NCI-H524 (cell line): ENCODE data around the gene PLXNA2.

Experiments used
- DNase-seq, 2 experiments: peaks; one replicate each; lab custom pipeline; 2025; lab: John Stamatoyannopoulos, UW

Gene PLXNA2

DNA sequence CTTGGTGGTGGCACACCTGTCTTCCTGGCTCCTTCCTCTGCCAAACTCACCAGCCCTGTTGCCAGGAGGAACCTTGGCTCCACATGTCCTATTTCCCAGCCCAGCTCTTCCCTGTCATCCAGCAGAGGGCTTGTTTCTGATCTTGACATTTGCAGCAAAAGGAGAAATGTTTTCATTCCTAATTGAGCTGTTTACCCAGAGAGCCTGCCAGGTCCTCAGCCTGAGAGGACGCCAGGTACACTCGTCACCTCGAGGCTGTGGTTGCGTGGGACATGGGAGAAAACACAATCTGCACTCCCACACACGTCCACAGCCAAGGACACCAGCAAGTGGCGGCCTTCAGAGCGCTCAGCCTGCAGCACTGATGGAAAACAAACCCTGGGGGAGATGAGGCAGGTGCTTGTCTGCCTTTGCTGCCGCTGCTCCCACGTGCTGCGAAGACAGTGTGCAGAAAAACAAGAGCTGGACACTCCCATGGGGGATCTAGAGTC, 200.4 kb downstream of the PLXNA2 start:
- no peak for DNase-seq

DNA sequence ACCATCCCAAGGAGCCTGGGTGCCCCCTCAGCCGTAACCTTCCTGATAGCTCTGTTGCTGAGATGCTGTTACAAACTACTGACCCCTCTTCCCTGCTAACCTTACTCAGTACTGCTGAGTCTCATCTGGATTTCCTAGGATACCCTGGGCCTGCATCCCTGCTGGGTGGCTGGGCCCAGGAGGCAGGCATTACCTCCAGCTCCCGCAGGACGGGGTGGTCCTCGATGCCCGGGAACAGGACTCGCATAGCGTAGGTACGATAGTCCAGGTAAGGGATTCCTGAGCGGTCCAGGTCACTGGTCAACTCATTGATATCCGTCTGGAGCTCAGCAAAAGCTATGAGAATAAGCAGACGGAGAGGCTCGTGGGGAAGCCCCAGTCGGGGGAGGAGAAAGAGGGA, 201.3 kb downstream of the PLXNA2 start:
- no peak for DNase-seq

DNA sequence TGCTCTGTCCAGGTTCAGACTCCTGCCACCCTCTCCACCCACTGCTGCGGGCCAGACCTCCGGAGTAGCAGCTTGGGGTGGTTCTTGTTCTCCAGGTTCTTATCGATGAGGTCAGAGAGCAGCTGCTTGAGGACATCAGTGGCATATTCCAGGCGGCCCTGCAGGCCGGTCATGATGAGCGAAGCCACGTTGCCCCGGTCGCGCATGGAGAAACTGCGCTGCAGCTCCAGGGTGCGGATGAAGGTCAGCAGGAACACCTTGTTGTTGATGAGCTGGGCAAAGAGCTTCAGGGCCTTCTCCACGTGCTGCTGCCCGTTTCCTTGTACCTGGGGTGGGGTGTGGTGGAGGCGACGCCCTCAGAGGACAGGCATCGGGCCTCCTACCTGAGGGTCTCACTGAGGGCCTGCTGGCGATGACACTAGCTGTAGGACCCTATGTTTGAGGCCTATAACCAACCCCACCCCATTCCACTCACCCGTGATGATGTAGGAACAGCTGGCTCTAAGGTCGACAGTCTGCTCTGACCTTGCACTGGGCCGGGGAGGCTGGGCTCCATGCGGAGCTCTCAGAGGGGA, 202.1 kb downstream of the PLXNA2 start:
- DNase-seq = no peak

DNA sequence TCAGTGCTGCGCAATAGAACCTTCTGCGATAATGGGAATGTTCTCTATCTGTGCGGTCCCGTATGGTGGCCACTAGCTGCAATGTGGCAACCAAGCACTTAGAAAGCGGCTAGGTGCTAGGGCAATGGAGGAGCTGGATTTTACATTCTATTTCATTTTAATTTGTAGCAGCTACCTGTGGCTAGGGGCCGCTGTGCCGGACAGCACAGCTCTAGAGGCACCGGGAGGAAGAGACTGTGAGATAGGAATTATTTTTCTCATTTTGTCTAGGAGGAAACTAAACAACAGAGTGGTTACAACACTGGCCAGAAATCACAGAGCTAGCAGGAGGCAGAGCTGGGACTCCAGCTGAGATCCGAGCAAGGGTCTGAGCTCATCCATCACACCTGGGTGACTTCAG, 202.7 kb downstream of the PLXNA2 start:
- DNase-seq = no peak

DNA sequence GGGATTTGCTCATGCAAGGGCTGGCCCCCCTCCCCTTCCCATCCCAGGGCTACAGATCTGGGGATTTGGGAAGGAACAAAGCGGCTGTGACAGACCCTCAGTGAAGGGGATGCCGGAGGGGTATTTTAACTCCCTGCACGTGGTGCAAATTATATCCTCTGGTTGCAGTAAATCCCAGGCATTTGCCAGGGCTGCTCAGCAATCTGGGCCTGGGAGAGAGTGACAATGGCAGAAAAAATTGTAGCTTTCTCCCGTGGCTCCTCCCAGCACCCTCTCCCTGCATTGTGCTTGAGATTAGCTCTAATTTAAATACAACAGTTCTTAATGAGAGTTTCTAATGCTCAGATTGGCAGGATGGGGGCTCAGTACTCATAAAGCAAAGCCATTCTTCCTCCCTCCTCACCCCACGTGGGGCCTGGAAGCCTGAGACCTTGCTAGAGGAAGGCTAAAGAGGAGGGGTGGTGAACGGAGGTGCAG, 203.3 kb downstream of the PLXNA2 start:
- DNase-seq = peak; percentile 80 to 81

DNA sequence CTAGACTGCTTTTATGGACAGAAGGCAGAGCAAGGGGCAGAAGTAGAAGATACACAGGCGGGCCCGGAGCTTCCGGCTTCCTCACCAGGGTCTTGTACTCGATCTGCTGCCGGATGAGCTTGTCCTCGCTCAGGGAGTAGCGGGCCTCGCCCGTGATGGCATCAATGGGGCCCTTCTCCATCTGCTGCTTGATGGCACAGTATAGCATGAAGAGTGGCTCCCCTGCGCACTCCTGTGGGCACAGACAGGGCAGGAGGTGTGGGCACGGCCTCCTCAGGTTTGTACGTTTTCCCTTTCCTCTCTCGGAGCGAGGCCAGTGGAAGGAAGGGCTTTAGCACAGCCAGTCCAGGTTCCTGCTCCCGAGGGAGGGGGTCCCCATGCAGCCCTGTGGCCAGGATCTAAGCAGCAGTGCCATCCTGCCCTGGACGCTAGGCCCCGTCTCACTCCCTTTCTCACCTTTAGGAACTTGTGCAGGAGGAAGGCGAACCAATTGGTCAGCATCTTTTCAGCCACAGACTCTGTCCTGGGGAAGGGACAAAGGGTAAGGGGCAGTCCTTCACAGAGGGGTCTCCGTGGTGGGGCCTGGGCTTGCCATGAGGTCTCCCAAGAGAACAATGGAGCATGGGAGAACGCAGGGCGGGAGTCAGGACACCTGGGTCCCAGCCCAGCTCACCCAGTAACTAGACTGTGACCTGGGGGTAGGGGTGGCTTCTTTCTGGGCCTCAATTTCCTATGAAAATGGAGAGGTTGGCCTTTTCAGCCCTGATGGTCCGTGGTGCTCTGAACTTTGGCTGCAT, 204.4 kb downstream of the PLXNA2 start:
- no peak for DNase-seq

DNA sequence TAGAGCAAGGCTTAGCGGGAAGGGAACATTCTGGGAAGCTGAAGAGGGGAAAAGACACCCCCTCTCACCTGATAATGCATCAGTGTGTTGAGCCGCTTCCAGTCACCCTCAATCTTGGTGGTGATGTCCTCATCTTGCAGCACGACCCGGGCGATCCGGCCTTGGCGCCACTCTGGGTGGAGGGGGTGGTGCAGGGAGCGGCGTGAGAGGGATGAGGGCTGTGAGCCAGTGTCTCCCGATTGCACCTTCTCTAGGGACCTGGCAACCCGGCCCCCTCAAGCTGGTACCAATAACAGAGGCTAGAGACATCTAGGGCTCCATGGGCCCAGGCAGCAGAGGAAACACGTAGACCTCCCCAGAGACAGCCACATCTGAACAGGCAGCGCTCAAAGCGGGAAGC, 205.9 kb downstream of the PLXNA2 start:
- DNase-seq = no peak

DNA sequence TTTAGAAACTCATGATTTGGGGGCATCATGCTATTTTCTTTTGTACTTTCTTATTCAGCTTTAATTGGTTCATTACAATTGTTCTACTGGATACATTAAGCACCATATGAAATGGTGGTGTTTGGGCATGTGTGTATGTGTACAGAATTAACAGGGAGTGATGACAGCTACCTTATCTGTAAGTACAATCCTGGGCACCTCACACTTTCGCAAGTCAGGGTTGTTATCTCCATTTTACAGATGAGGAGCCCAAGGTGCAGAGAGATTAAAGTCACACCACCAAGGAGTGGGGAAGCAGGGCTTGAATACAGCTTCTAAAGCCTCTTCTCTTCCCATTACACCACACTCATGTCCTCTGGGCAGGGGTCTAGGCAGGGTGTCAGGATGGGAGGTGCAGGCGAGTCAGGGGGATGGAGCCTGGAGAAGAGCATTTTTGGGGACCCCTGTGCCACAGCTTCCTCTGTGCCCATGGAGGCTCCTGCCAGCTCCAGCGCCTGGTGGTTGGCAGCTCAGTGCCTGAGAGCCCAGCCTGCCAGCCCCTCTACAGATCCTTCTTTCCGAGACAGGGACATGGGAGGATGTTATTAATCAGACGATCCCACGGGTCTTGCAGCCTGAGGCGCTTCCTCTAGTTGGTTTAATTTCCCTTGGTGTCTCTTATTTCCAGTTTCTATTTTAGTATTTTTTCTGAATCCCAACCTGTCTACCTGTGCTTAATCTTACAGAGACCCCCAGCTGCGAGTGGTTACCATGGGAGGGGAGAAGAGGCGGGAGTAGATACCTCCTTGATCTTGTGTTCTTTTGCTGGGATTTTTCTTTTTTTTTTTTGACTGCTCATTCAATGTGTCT, 207.0 kb downstream of the PLXNA2 start:
- no peak for DNase-seq

DNA sequence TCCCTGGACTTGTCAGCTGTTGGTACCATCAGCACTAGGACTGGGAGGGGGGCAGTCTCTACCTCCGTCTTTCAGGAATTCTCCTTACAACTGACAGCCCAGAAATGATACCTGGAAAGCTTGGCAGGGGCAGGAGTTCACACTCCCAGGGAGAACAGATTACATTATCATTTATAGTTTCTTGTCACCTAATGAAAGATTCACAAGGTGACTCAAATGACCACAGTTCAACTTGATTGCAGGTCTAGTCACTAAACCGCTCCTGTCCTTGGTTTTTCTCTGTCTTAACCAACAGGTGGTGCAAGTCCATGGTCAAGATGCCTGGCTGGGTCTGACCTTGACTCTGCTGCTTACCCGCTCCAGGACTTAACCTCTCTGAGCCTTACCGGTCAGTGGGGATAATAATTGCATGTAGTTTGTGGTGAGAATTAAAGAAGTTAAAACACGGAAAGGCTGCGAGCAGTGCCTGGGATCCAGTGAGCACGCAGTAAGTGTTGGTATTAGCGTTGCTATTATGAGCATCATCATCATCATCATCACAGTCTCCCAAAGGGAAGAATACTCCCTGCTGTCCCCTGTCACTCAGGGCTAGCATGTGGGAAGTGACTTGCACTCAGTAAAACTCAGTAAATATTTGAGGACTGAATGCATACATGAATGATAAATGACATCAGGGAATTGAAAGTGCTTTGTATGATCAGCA, 207.9 kb downstream of the PLXNA2 start:
- DNase-seq = peak in 1 of 2 experiments; percentile 8

DNA sequence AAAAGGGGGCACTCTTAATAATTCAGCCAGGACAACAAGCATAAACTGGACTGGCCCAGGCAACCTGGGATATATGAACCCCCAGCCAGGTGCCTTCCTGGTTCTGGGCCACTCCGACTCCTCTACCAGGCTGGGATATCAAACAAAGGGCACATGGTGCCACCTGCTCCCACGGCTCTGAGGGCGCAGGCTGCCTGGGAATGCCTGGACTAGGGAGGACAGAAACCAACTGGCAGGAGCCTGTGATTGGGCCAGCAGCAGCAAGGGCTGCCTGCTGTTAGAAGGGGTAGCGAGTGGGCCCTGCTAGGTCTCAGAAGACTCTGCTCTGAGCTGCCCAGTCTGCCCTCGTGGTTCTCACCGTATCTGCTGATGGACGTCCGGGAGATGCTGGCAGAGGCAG, 210.0 kb downstream of the PLXNA2 start:
- no peak for DNase-seq

DNA sequence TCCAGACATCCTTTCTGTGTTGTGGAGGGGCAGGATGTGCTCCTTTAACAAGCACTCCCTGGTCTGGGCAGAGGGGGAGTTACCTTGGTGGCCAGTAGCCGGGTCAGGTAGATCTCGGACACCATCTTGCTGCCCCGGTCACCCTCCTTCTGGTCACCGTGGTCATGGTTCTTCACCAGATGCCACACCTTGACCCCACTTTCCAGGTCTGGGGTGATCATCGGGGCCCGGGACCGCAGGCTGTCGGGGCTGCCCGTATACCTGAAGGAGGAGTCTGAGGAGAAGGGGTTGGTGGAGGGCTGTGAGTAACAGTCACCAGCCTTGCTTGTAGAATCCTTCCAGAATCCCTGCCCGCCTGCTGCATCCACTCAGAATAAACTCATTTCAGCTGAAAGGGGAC, 210.9 kb downstream of the PLXNA2 start:
- no peak for DNase-seq

DNA sequence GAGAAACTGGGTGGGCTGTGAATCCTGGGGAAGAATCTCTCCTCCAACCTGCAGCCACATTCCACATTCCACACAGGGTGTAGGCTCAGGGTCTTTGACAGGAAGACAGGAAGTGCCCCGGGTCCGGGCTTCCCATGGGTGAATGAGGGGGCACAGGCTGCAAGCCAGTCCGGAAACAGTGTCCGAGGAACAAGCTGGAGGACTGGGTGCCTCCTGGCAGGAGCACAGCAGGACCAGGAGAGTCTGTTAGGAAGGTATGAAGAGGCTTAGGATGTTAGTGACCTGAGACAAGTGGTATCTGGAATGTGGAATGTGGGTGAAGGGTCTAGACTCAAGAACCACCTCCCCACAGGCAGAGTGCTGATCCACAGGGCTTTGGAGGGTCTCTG, 212.3 kb downstream of the PLXNA2 start:
- DNase-seq = no peak

DNA sequence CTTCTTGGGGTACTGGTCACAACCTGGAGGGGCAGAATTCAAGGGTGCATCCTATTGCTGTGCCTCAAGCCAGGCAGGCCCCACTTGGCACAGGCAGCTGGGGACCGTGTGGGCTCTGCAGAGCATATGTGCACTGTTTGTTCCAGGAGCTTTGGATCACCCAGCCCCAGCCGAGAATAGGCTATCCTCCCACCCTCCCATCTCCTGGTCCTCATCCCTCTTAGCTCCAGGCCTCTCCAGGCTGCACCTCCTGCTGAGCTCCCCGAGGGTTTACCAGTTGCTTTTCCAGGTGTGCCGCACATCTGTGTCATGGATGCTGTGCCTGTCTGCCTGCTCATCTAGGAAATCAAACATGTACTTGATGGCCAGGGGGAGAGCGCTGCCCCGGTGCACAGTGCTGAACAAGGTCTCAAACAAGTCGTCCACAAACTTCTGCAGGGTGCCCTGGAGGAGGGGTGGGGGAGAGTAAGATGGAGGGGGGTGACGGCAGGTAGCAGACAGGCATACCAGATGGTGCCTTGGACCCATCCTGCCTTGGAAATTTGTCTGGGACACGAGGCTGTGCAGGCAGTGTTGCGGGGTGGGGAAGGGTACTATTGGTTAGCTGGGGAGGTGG, 212.8 kb downstream of the PLXNA2 start:
- DNase-seq = peak; percentile 17 to 64

DNA sequence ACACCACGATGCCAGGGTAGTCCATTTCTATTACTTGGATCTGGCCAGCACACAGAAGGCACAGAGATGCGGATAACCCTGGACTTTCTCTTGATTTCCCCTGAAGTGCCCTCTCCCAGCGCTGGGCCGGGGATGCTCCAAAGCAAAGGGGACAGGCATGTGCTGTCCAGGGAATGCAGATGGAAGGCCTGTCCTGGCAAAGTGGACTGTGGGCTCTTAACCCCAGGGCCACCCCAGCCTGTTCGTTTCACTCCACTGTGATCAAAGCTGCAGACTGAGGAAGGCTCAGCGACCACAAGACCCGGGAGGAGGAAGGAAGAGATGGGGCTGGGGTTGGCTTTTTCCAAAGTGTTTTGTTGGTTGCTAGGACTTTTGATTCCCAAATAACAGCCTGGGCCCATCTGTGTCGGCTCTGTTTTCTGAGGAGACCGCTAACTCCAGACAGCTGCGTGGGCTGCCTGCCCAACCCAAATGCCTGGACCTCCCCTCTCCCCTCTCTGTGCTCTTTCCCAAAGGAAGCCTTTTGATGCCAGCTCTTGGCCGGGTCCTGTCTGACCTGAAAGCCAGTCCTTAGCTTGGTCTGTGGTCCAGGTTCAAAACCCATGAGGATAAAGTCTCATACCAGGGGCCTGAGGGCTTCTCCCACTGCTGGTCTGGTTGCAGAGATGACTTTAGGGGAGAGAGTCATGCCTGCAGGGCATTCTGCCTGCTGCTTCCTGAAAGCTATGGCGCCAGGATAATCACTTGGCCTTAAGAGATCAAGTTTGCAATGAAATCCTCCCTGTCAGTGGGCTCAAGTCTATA, 213.7 kb downstream of the PLXNA2 start:
- DNase-seq = peak in 1 of 2 experiments; percentile 8

DNA sequence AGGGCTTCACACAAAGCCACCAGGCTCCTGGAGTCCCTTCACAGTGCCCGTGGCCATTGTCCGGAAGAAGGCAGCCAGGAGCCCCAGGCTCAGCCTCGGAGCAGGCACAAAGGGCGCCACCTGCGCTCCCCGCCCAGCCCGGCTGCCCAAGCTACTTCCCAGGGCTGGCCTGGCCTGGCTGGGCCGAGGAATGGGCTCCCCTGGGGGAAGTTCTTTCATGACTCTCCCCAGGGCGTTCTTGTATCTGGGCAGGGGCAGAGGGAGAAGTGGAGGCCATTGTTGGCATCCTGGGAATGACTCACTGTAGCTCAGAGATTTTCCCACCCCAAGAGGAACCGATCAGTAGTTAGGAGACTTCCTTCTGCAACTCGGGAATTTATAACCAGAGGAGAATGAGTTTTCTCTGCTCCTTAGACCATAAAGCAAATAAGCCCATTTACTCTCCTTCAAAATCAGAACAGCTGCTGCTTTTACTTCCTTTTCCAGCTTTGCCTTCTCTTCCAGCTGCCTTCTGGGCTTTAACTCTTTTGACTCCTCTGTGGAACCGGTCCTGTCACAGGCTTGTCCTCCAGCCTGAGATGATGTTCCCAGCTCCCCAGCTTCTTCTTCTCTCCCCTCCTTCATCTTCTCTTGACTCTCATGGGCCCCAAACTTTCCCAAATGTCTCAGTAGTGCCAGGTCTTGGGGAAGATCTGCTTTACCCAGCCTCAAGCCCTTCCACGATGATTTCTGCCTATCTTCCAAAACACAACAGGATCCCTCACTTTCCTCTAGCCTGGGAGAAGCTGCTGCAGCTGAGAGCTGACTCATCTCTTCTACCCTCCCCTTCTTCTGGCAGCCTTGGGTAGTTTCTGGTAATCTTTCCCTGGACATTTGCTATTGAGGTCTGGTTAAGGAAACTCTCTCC, 214.6 kb downstream of the PLXNA2 start:
- DNase-seq = peak in 1 of 2 experiments; percentile 11

DNA sequence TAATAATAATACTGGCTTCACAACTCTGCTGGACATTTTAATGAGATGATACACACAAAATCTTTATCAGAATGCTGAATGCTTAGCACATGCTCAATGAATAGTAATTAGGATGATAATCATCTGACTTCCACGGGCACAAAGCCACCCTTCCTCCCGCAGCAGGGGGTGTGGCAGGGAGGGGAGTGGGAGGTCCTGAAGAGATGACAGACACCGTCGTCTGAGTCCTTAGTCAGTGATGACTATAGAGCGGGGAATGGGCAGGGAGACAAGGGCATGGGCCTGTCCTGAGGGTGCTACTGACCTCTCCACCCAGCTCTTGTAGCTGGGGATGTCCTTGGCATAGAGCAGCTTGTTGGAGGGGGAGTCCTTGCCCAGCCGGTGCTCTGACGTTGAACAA, 215.7 kb downstream of the PLXNA2 start:
- no peak for DNase-seq

DNA sequence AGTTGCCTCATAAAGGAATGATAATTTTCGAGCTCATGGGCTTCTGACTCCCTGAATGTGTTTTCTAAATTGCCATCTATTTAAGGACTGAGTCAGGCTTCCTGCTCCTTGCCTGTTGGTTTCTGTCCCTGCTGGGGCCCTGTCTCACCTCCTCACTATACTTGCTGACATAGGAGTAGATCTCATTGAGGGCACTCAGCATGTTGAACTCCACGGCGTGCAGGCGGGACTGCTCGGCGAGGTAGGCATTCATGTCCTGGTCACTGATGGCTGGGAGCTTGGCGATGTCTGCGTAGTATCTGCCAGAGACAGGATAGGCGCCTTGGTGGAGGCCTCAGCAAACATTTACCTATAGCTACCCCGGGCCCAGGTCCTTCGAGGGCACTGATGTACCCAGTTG, 216.3 kb downstream of the PLXNA2 start:
- no peak for DNase-seq

DNA sequence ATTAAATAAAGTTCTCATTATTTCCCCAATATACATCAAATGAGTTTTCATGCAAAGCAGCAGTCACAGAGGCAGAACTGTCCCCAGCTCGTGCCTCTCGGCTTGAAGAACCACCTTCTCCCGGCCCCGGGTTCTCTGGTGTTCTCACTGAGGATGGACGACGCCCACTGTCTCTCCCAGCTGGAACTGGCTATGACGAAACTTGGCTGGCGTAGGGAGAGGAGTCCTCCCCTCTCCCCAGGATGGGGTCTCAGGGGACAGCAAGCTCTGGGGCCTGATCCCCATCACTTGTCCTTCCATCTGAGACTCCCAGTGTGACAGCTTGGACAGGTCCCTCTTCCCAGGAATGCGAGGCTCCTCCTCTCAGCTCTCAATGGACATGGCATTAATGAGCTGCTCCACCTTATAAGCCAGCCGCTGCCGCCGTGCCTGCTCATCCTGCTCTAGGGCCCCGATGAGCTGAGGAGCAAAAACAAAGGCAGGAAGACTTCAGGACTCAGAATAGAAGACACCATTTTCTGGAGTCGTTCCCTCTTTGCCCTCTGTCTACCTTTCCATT, 217.2 kb downstream of the PLXNA2 start:
- DNase-seq = no peak

DNA sequence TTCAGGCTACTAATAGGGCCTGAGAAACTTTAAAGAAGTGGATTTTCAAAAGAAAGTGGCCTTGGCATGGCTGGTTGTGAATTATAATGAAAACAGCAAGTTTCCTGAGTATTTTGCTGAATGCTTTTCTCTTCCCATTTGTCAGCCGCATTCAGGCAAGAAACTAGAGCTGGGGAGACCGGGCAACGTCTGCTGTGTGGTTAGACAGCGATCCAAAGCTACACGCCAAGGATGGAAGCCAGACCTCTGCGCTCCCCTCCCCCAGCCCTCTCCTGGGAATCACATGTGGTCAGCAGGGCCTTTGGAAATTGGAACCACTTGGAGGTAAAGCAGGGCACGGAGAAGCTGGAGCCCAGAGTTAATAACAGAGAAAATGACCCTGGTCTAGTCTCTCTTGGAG, 219.2 kb downstream of the PLXNA2 start:
- DNase-seq = no peak
